Astrocyte (in vitro differentiated cells and primary cell): ENCODE data around the gene NFATC4.
"Not testable (repeated sequence)": the region's sequence is repeated elsewhere in the genome, so short reads cannot be mapped to it uniquely, and the experiment has no call there.

Source experiments
- EZH2 ChIP-seq: IDR thresholded peaks from 2 replicates; pipeline ENCODE4 v1.6.1; 2012; ENCODE audit warnings: mild to moderate bottlenecking, low read length, inconsistent platforms; ENCODE audit not compliant: insufficient read depth
- TF ChIP-seq, protein P1 (sequence below): IDR thresholded peaks from 2 replicates; pipeline ENCODE4 v1.5.1; 2011; ENCODE audit warnings: low read depth, mild to moderate bottlenecking, inconsistent platforms, low read length, moderate library complexity; ENCODE audit not compliant: insufficient read depth

DNA sequence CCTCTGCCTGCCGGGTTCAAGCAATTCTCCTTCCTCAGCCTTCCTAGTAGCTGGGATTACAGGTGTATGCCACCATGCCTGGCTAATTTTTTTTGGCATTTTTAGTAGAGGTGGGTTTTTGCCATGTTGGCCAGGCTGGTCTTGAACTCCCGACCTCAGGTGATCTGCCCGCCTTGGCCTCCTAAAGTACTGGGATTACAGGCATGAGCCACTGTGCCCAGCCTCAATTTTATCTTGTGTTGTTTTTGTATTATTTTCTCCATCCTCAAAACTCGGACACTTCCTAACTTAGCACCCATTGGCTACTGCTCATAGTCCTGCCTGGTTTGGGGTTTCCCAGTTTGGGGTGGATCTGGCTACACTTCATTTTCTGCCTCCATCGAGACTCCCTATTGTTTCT, 19.6 kb downstream of the NFATC4 start:
- TF ChIP-seq, protein P1, sequence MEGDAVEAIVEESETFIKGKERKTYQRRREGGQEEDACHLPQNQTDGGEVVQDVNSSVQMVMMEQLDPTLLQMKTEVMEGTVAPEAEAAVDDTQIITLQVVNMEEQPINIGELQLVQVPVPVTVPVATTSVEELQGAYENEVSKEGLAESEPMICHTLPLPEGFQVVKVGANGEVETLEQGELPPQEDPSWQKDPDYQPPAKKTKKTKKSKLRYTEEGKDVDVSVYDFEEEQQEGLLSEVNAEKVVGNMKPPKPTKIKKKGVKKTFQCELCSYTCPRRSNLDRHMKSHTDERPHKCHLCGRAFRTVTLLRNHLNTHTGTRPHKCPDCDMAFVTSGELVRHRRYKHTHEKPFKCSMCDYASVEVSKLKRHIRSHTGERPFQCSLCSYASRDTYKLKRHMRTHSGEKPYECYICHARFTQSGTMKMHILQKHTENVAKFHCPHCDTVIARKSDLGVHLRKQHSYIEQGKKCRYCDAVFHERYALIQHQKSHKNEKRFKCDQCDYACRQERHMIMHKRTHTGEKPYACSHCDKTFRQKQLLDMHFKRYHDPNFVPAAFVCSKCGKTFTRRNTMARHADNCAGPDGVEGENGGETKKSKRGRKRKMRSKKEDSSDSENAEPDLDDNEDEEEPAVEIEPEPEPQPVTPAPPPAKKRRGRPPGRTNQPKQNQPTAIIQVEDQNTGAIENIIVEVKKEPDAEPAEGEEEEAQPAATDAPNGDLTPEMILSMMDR: not testable (repeated sequence)
- TF ChIP-seq EZH2: not testable (repeated sequence)
